ENCODE data around the gene RABGAP1L.

The RABGAP1L gene

GRCh38 chr1:174794861-174795260 is 635.5 kb downstream of the RABGAP1L start:
- ChIA-PET POLR2A (no interaction called here), CTCF (interaction anchor here (0.9 kb wide), 1 partner anchor 9 kb away, joined by 3 read pairs; no protein-coding TSS in a partner anchor)
- TF ChIP-seq ZBTB7A (tag by site-specific recombination; IDR thresholded peaks at IDR 0.05; ENCODE audit: low read depth) (no peak), OVOL3 (tag by site-specific recombination; IDR thresholded peaks at IDR 0.05) (no peak), ZBTB49 (tag by site-specific recombination; IDR thresholded peaks at IDR 0.05; ENCODE audit: low read depth) (no peak), ZIC2 (tag by site-specific recombination; IDR thresholded peaks at IDR 0.05) (no peak), ZSCAN5A (tag by site-specific recombination; IDR thresholded peaks at IDR 0.05) (no peak)
- H3K4me1 ChIP-seq (ENCODE audit: control insufficient read depth, insufficient read depth, low read length): peaks cover 4% of the 10 kb centered on the region; the same call in 1 of the 2 replicates
- H3K36me3 ChIP-seq (ENCODE audit: control insufficient read depth in 2 of 2, insufficient read depth in 1 of 2, low read length in 2 of 2): no peaks in the 10 kb centered on the region
- H3K4me3 ChIP-seq (ENCODE audit: low read depth, low read length): no peak overlapping the region
- no peaks in the 10 kb centered on the region for H3K9me3 ChIP-seq (ENCODE audit: control insufficient read depth, insufficient read depth, low read depth, low read length)
- no peak overlapping the region for H3K27ac ChIP-seq (ENCODE audit: extremely low read depth, low read depth, low read length)

- Histone ChIP-seq H3K36me3 (ENCODE audit: control insufficient read depth in 2 of 2, insufficient read depth in 1 of 2, low read length in 2 of 2) (no peaks in the 10 kb centered on the region), H3K4me1 (ENCODE audit: control insufficient read depth, insufficient read depth, low read length) (peaks cover 5% of the 10 kb centered on the region; the same call in 1 of the 2 replicates), H3K4me3 (ENCODE audit: low read depth, low read length) (no peak overlapping the region), H3K9me3 (ENCODE audit: control insufficient read depth, insufficient read depth, low read depth, low read length) (no peaks in the 10 kb centered on the region), H3K27ac (ENCODE audit: extremely low read depth, low read depth, low read length) (no peak overlapping the region)
- TF ChIP-seq ZNF184 (tag by site-specific recombination; IDR thresholded peaks at IDR 0.05) (no peak), ZNF654 (tag by site-specific recombination; IDR thresholded peaks at IDR 0.05; ENCODE audit: low read depth) (no peak), ZNF645 (tag by site-specific recombination; IDR thresholded peaks at IDR 0.05) (no peak)
- CTCF ChIA-PET: no interaction called here
- POLR2A ChIA-PET: no interaction called here
These were observed 636.5 kb downstream of the RABGAP1L start for GRCh38 chr1:174795806-174796205.

GRCh38 chr1:174797398-174797797 is 638.1 kb downstream of the RABGAP1L start:
- ChIA-PET POLR2A (interaction anchor here (1.0 kb wide), 1 partner anchor 203 kb away, joined by 4 read pairs; the partner anchor contains the start of gene CACYBP), CTCF (interaction anchor here (0.7 to 1.1 kb wide), 3 partner anchors 12 to 1997 kb away, joined by 4 read pairs; no protein-coding TSS in a partner anchor)
- no peak overlapping the region for H3K27ac ChIP-seq (ENCODE audit: extremely low read depth, low read depth, low read length)
- peaks cover 8% of the 10 kb centered on the region; the same call in 1 of the 2 replicates for H3K4me1 ChIP-seq (ENCODE audit: control insufficient read depth, insufficient read depth, low read length)
- no peak overlapping the region for H3K4me3 ChIP-seq (ENCODE audit: low read depth, low read length)
- H3K9me3 ChIP-seq (ENCODE audit: control insufficient read depth, insufficient read depth, low read depth, low read length): no peaks in the 10 kb centered on the region
- no peaks in the 10 kb centered on the region for H3K36me3 ChIP-seq (ENCODE audit: control insufficient read depth in 2 of 2, insufficient read depth in 1 of 2, low read length in 2 of 2)
- TF ChIP-seq KLF10 (tag by site-specific recombination; IDR thresholded peaks at IDR 0.05): 0 out of 2 replicates have a peak, but pooled peaks have one; percentile 39
- TF ChIP-seq ZBTB7A (tag by site-specific recombination; IDR thresholded peaks at IDR 0.05; ENCODE audit: low read depth): no peak
- peak; percentile 42; the same call in 1 of the 2 replicates for TF ChIP-seq KLF1 (tag by site-specific recombination; IDR thresholded peaks at IDR 0.05)
- TF ChIP-seq PATZ1 (tag by site-specific recombination; IDR thresholded peaks at IDR 0.05): peak; percentile 32; the same call in 1 of the 2 replicates
- TF ChIP-seq ZFHX2 (tag by site-specific recombination; conservative IDR thresholded peaks at IDR 0.05): peak; percentile 100
- TF ChIP-seq ZNF707 (tag by site-specific recombination; IDR thresholded peaks at IDR 0.05): no peak
- peak; percentile 53; the same call in 1 of the 2 replicates for TF ChIP-seq KLF9 (tag by site-specific recombination; IDR thresholded peaks at IDR 0.05; ENCODE audit: low read depth)
- TF ChIP-seq ZFP3 (tag by site-specific recombination; IDR thresholded peaks at IDR 0.05; ENCODE audit: low read depth): no peak
- no peak for TF ChIP-seq PRDM4 (tag by site-specific recombination; IDR thresholded peaks at IDR 0.05)
- TF ChIP-seq SALL2 (tag by site-specific recombination; IDR thresholded peaks at IDR 0.05; ENCODE audit: borderline replicate concordance): no peak
- no peak for TF ChIP-seq ZNF24 (tag by site-specific recombination; IDR thresholded peaks at IDR 0.05)
- peak; percentile 100 for TF ChIP-seq EGR2 (tag by site-specific recombination; IDR thresholded peaks at IDR 0.05; ENCODE audit: low read depth)

Data from HEK293 (cell line).